Neural cell (in vitro differentiated cells): Measurements from ENCODE around the gene PTPRG. TPM values are rescaled to one million over a fixed set of nuclear protein-coding genes. Genes with fewer than 3 reads are reported as not detected.

ENCODE experiments used
- H2AFZ ChIP-seq: fragments of 200-600, 300-800 bp; sonication (generic), shearing (Covaris generic); 2 replicates; pipeline ENCODE4 v1.6.0; 2014; ENCODE audit warnings: low read depth, mild to moderate bottlenecking, antibody characterized with exemption, low read length, moderate library complexity
- H3F3A ChIP-seq: fragments of 200-600 bp; shearing (Covaris generic); 2 replicates; pipeline ENCODE4 v1.6.1; 2016; ENCODE audit warnings: mild to moderate bottlenecking, moderate library complexity, mixed read lengths, antibody characterized with exemption, low read length; ENCODE audit not compliant: insufficient read depth, poor library complexity, severe bottlenecking
- H3K27ac ChIP-seq: fragments of 200-600, 300-800 bp; sonication (generic), shearing (Covaris generic); 2 replicates; pipeline ENCODE4 v1.5.1; 2014; ENCODE audit warnings: mild to moderate bottlenecking, low read length, moderate library complexity
- H3K27me3 ChIP-seq: fragments of 300-800, 200-600 bp; sonication (generic), shearing (Covaris generic); 2 replicates; pipeline ENCODE4 v1.6.0; 2014; ENCODE audit warnings: mild to moderate bottlenecking, low read depth, low read length, moderate library complexity; ENCODE audit not compliant: insufficient read depth
- H3K36me3 ChIP-seq: fragments of 300-800, 200-600 bp; sonication (generic), shearing (Covaris generic); 2 replicates; pipeline ENCODE4 v1.5.1; 2014; ENCODE audit warnings: mild to moderate bottlenecking, antibody characterized with exemption, low read length, moderate library complexity; ENCODE audit not compliant: insufficient read depth
- H3K4me2 ChIP-seq: fragments of 300-800, 200-600 bp; sonication (generic), shearing (Covaris generic); 2 replicates; pipeline ENCODE4 v1.6.0; 2014; ENCODE audit warnings: mild to moderate bottlenecking, low read length
- H3K4me3 ChIP-seq: fragments of 300-800, 200-600 bp; sonication (generic), shearing (Covaris generic); 2 replicates; pipeline ENCODE4 v1.5.1; 2014; ENCODE audit warnings: mild to moderate bottlenecking, low read length, moderate library complexity
- H3K79me2 ChIP-seq: fragments of 200-600 bp; shearing (Covaris generic); replicated peaks from 2 replicates; pipeline ENCODE4 v1.6.0; 2014; ENCODE audit warnings: mild to moderate bottlenecking, low read length, moderate library complexity; ENCODE audit not compliant: insufficient read depth
- H3K9ac ChIP-seq: fragments of 300-800, 200-600 bp; sonication (generic), shearing (Covaris generic); 2 replicates; pipeline ENCODE4 v1.6.1; 2016; ENCODE audit warnings: mild to moderate bottlenecking, low read length, mixed read lengths
- H3K9me2 ChIP-seq: fragments of 200-600 bp; shearing (Covaris generic); 2 replicates; pipeline ENCODE4 v1.6.1; 2016; ENCODE audit warnings: mild to moderate bottlenecking, low read length, mixed read lengths; ENCODE audit not compliant: insufficient read depth
- H3K9me3 ChIP-seq: fragments of 200-600, 300-800 bp; sonication (generic), shearing (Covaris generic); 2 replicates; pipeline ENCODE4 v1.6.1; 2016; ENCODE audit warnings: mild to moderate bottlenecking, mixed run types, low read length, moderate library complexity, mixed read lengths
- H4K20me1 ChIP-seq: fragments of 200-600 bp; shearing (Covaris generic); 2 replicates; pipeline ENCODE4 v1.6.1; 2016; ENCODE audit warnings: mild to moderate bottlenecking, mixed run types; ENCODE audit not compliant: insufficient read depth
- CTCF ChIP-seq: fragments of 450-650 bp; IDR thresholded peaks from 2 replicates; pipeline ENCODE4 v1.5.1; 2014; ENCODE audit warnings: antibody characterized with exemption, mild to moderate bottlenecking, moderate library complexity; ENCODE audit not compliant: poor library complexity, severe bottlenecking
- EP300 ChIP-seq: fragments of 450-650 bp; conservative IDR thresholded peaks from 2 replicates; pipeline ENCODE4 v1.6.1; 2014; ENCODE audit warnings: antibody characterized with exemption, mild to moderate bottlenecking, moderate library complexity; ENCODE audit not compliant: poor library complexity, severe bottlenecking
- EZH2 ChIP-seq: fragments of 200-600, 300-800 bp; shearing (Covaris generic), sonication (generic); IDR thresholded peaks from 2 replicates; pipeline ENCODE4 v1.6.1; 2014; ENCODE audit warnings: antibody characterized with exemption, low read length, borderline replicate concordance, mild to moderate bottlenecking; ENCODE audit not compliant: insufficient read depth, poor library complexity, severe bottlenecking
- MXI1 ChIP-seq: fragments of 450-650 bp; conservative IDR thresholded peaks from 2 replicates; pipeline ENCODE4 v1.6.1; 2014; ENCODE audit warnings: antibody characterized with exemption, mild to moderate bottlenecking; ENCODE audit not compliant: poor library complexity, severe bottlenecking
- POLR2AphosphoS5 ChIP-seq: IDR thresholded peaks from 2 replicates; pipeline ENCODE4 v1.6.1; 2012
- RAD21 ChIP-seq: fragments of 450-650 bp; conservative IDR thresholded peaks from 2 replicates; pipeline ENCODE4 v1.6.1; 2014; ENCODE audit warnings: antibody characterized with exemption, mild to moderate bottlenecking, moderate library complexity
- REST ChIP-seq: IDR thresholded peaks from 2 replicates; pipeline ENCODE4 v1.6.1; 2012; ENCODE audit warnings: borderline replicate concordance
- SMC3 ChIP-seq: fragments of 450-650 bp; conservative IDR thresholded peaks from 2 replicates; pipeline ENCODE4 v1.6.1; 2014; ENCODE audit warnings: antibody characterized with exemption, mild to moderate bottlenecking, moderate library complexity; ENCODE audit not compliant: poor library complexity
- TAF1 ChIP-seq: IDR thresholded peaks from 2 replicates; pipeline ENCODE4 v1.6.1; 2012; ENCODE audit warnings: low read depth
- polyA plus RNA-seq: library from polyadenylated mRNA; depleted of rRNA; stranded (reverse); fragments of >200 nt; gene quantifications from 2 replicates; pipeline ENCODE4 v1.2.3, GENCODE V29; 2014

PTPRG gene
- polyA plus RNA-seq, 1 donor from 2014 or later: 33.1 TPM

GRCh38 chr3:62159709-62160092, 598.3 kb downstream of the PTPRG start:
- H3K9me2 ChIP-seq: no peaks in the 10 kb centered on the region
- no peak overlapping the region for H3K9ac ChIP-seq
- no peaks in the 10 kb centered on the region for H4K20me1 ChIP-seq
- TF ChIP-seq CTCF: no peak
- no peak for TF ChIP-seq RAD21
- TF ChIP-seq POLR2AphosphoS5: no peak
- no peak for TF ChIP-seq TAF1
- no peak for TF ChIP-seq MXI1
- TF ChIP-seq REST: no peak
- TF ChIP-seq EP300: no peak
- TF ChIP-seq EZH2: no peak
- no peak for TF ChIP-seq SMC3
- H3K27ac ChIP-seq: no peak overlapping the region
- H3K4me3 ChIP-seq: no peak overlapping the region
- H2AFZ ChIP-seq: no peak overlapping the region
- no peaks in the 10 kb centered on the region for H3F3A ChIP-seq
- H3K9me3 ChIP-seq: no peaks in the 10 kb centered on the region
- no peaks in the 10 kb centered on the region for H3K79me2 ChIP-seq
- no peaks in the 10 kb centered on the region for H3K27me3 ChIP-seq
- H3K36me3 ChIP-seq: peaks cover 3% of the 10 kb centered on the region
- H3K4me2 ChIP-seq: no peak overlapping the region

GRCh38 chr3:62161371-62161770, 600.0 kb downstream of the PTPRG start:
- Histone ChIP-seq H3K4me3 (no peak overlapping the region), H3K9me3 (no peaks in the 10 kb centered on the region), H3F3A (no peaks in the 10 kb centered on the region), H3K9ac (no peak overlapping the region), H4K20me1 (no peaks in the 10 kb centered on the region), H3K4me2 (no peak overlapping the region), H3K79me2 (no peaks in the 10 kb centered on the region), H3K27ac (no peak overlapping the region), H3K27me3 (no peaks in the 10 kb centered on the region), H3K36me3 (peaks cover 3% of the 10 kb centered on the region), H2AFZ (no peak overlapping the region), H3K9me2 (no peaks in the 10 kb centered on the region)
- no peak for TF ChIP-seq POLR2AphosphoS5
- no peak for TF ChIP-seq TAF1
- no peak for TF ChIP-seq CTCF
- TF ChIP-seq SMC3: no peak
- TF ChIP-seq MXI1: no peak
- TF ChIP-seq RAD21: no peak
- TF ChIP-seq EZH2: no peak
- no peak for TF ChIP-seq REST
- no peak for TF ChIP-seq EP300
